PC-9 (cell line): Measurements from ENCODE around the gene PPM1H. TPM values are rescaled to one million over a fixed set of nuclear protein-coding genes. Genes with fewer than 3 reads are reported as not detected.

Experiments used
- BruUV-seq: library from RNA; stranded (reverse); fragments of 400-500 nt; replicated peaks from 2 replicates; lab custom pipeline; 2021; lab: Mats Ljungman, UMichigan
- CTCF ChIA-PET: fragments of 300-600 bp; sonication (Branson Sonifier 250); formaldehyde crosslinking; loops from one replicate; lab custom pipeline; 2022; ENCODE audit warnings: antibody characterized with exemption; lab: Charles Lee
- POLR2A ChIA-PET: fragments of 300-600 bp; sonication (Branson Sonifier 250); formaldehyde crosslinking; loops from one replicate; lab custom pipeline; 2022; ENCODE audit warnings: antibody characterized with exemption; ENCODE audit not compliant: unreplicated experiment; lab: Charles Lee
- DNase-seq, 2 experiments: peaks; one replicate each; pipeline versions ENCODE4 v3.0.0 to v3.0.0-alpha.2; 2015 to 2022; ENCODE audit warnings: mixed read lengths in 1 of 2
- H2AFZ ChIP-seq: fragments of 200-600 bp; sonication (generic); 2 replicates; pipeline ENCODE4 v1.8.1; 2017; ENCODE audit warnings: antibody characterized with exemption
- H3F3A ChIP-seq: fragments of 200-600 bp; sonication (generic); 2 replicates; pipeline ENCODE4 v1.8.1; 2017; ENCODE audit warnings: antibody characterized with exemption, mild to moderate bottlenecking, low read depth; ENCODE audit not compliant: insufficient read depth
- H3K27ac ChIP-seq: fragments of 200-600 bp; sonication (generic); 2 replicates; pipeline ENCODE4 v1.6.1; 2016; ENCODE audit warnings: mixed run types
- H3K27me3 ChIP-seq: fragments of 200-600 bp; sonication (generic); 2 replicates; pipeline ENCODE4 v1.6.1; 2016; ENCODE audit warnings: low read depth, mixed run types; ENCODE audit not compliant: insufficient read depth
- H3K36me3 ChIP-seq: fragments of 200-600 bp; sonication (generic); 2 replicates; pipeline ENCODE4 v1.6.1; 2016; ENCODE audit warnings: low read depth, mixed run types
- H3K4me1 ChIP-seq: fragments of 200-600 bp; sonication (generic); replicated peaks from 2 replicates; pipeline ENCODE4 v1.6.1; 2016; ENCODE audit warnings: mixed run types; ENCODE audit not compliant: insufficient read depth
- H3K4me2 ChIP-seq: fragments of 200-600 bp; sonication (generic); 2 replicates; pipeline ENCODE4 v1.6.1; 2017; ENCODE audit warnings: mixed run types
- H3K4me3 ChIP-seq: fragments of 200-600 bp; sonication (generic); 2 replicates; pipeline ENCODE4 v1.6.1; 2016; ENCODE audit warnings: mixed run types
- H3K79me2 ChIP-seq: fragments of 200-600 bp; sonication (generic); 2 replicates; pipeline ENCODE4 v1.6.1; 2017; ENCODE audit warnings: low read depth, mixed run types
- H3K9me2 ChIP-seq: fragments of 200-600 bp; sonication (generic); 2 replicates; pipeline ENCODE4 v1.8.1; 2017; ENCODE audit warnings: mild to moderate bottlenecking; ENCODE audit not compliant: insufficient read depth
- H3K9me3 ChIP-seq: fragments of 200-600 bp; sonication (generic); 2 replicates; pipeline ENCODE4 v1.8.1; 2016; ENCODE audit warnings: low read depth; ENCODE audit not compliant: insufficient read depth
- H4K20me1 ChIP-seq: fragments of 200-600 bp; sonication (generic); 2 replicates; pipeline ENCODE4 v1.8.1; 2017; ENCODE audit not compliant: insufficient read depth
- CTCF ChIP-seq: fragments of 200-600 bp; sonication (generic); conservative IDR thresholded peaks from 2 replicates; pipeline ENCODE4 v1.6.1; 2017; ENCODE audit warnings: mixed run types, antibody characterized with exemption, mild to moderate bottlenecking, moderate library complexity
- EZH2 ChIP-seq: fragments of 200-600 bp; sonication (generic); IDR thresholded peaks from 2 replicates; pipeline ENCODE4 v1.8.0; 2017; ENCODE audit warnings: antibody characterized with exemption, low read depth
- intact Hi-C: fragments of 100-400 bp; cut with micrococcal nuclease; formaldehyde crosslinking; loops from one replicate; pipeline ENCODE4 v1.10.0; 2022; ENCODE audit not compliant: unreplicated experiment
- total RNA-seq: library from RNA; stranded (reverse); gene quantifications from 2 replicates; pipeline ENCODE4 v1.2.3, GENCODE V29; 2021

PPM1H gene
- total RNA-seq, 1 experiment from 2014 or later: 11.4 TPM

- Histone ChIP-seq H3K4me1 (peaks cover 7% of the 10 kb centered on the region), H2AFZ (no peak overlapping the region), H3K27me3 (no peaks in the 10 kb centered on the region), H3K79me2 (no peaks in the 10 kb centered on the region), H3K9me3 (no peaks in the 10 kb centered on the region), H3F3A (0 out of 2 replicates have a peak, but pooled peaks cover 7% of the 10 kb centered on the region), H3K4me3 (no peak overlapping the region), H3K4me2 (peak overlapping the region; percentile 50), H4K20me1 (no peaks in the 10 kb centered on the region), H3K36me3 (no peaks in the 10 kb centered on the region), H3K27ac (no peak overlapping the region), H3K9me2 (no peaks in the 10 kb centered on the region; the same call in 1 of the 2 replicates)
- CTCF ChIA-PET: no interaction called here
- intact Hi-C loops: no loop called here
- DNase-seq: no peak
- POLR2A ChIA-PET: interaction anchor here (0.6 kb wide), 1 partner anchor 686 kb away, joined by 6 read pairs; no protein-coding TSS in a partner anchor
- no TSS peak for BruUV-seq
- TF ChIP-seq EZH2 (no peak), CTCF (no peak)
These were observed 22.4 kb upstream of the PPM1H start for GRCh38 chr12:62957233-62957953.

GRCh38 chr12:62955678-62956077 is 20.7 kb upstream of the PPM1H start:
- Histone ChIP-seq H3K27me3 (no peaks in the 10 kb centered on the region), H3K9me3 (no peaks in the 10 kb centered on the region; the same call in 1 of the 2 replicates), H3K36me3 (no peaks in the 10 kb centered on the region), H3K4me3 (no peak overlapping the region), H2AFZ (no peak overlapping the region), H3F3A (0 out of 2 replicates have a peak, but pooled peaks cover 7% of the 10 kb centered on the region), H3K4me1 (peaks cover 7% of the 10 kb centered on the region), H3K9me2 (no peaks in the 10 kb centered on the region; the same call in 1 of the 2 replicates), H3K4me2 (no peak overlapping the region), H4K20me1 (no peaks in the 10 kb centered on the region), H3K79me2 (no peaks in the 10 kb centered on the region), H3K27ac (no peak overlapping the region)
- no peak for DNase-seq
- POLR2A ChIA-PET: no interaction called here
- intact Hi-C loops: no loop called here
- CTCF ChIA-PET: no interaction called here
- TF ChIP-seq CTCF: no peak
- no peak for TF ChIP-seq EZH2
- BruUV-seq: no TSS peak

GRCh38 chr12:62950317-62950716 is 15.4 kb upstream of the PPM1H start:
- BruUV-seq: no TSS peak
- no peak for DNase-seq

More at GRCh38 chr12:62950317-62950716, 15.4 kb upstream of the PPM1H start:
- TF ChIP-seq CTCF (no peak), EZH2 (no peak)
- Histone ChIP-seq H3F3A (no peaks in the 10 kb centered on the region), H3K27ac (no peak overlapping the region), H3K36me3 (no peaks in the 10 kb centered on the region), H3K9me3 (no peaks in the 10 kb centered on the region; the same call in 1 of the 2 replicates), H3K4me3 (no peak overlapping the region), H3K9me2 (no peaks in the 10 kb centered on the region; the same call in 1 of the 2 replicates), H3K4me1 (no peaks in the 10 kb centered on the region), H4K20me1 (no peaks in the 10 kb centered on the region), H2AFZ (no peak overlapping the region), H3K27me3 (no peaks in the 10 kb centered on the region), H3K79me2 (no peaks in the 10 kb centered on the region), H3K4me2 (no peak overlapping the region)
- POLR2A ChIA-PET: no interaction called here
- intact Hi-C loops: no loop called here
- CTCF ChIA-PET: no interaction called here
